Measurements from ENCODE around the gene SYT9.

- no peak for TF ChIP-seq TCF12 (IDR thresholded peaks at IDR 0.05; ENCODE audit: low read depth, low read length)
- TF ChIP-seq POLR2A (IDR thresholded peaks at IDR 0.05; ENCODE audit: control extremely low read depth in 1 of 2, low read depth in 2 of 2, low read length in 2 of 2) = no peak
- no peak for TF ChIP-seq ATF2 (IDR thresholded peaks at IDR 0.05; ENCODE audit: low read length)
- no peak for TF ChIP-seq CTCF (IDR thresholded peaks at IDR 0.05; ENCODE audit: control extremely low read depth in 1 of 3, insufficient read depth in 1 of 3, low read depth in 1 of 3, low read length in 3 of 3)
Measured at GRCh38 chr11:7250166-7250565, 1.5 kb upstream of the SYT9 start.

Measured in H1 (cell line).